Measurements from ENCODE around the gene SLC1A7.

DNA sequence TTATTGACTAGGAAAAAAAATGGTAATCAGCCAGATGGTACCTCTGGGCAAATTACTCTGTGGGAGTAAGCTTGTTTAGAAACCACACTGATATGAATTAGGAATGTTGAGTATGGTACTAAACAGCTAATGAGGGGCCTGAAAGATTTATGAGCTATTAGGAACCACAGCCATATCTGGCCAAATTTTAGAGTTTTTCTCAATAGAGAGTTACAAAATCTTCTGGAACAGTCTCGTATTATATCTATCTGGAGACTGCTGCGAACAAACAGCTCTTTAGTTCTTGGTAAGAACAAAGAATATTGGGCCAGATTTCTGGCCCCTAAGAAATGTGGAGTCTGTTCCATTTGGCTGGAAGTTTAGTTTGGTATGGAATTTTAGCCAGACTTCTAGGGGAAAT is 85.3 kb downstream of the SLC1A7 start:
- TF ChIP-seq CTCF (IDR thresholded peaks at IDR 0.05) (no peak), POLR2A (IDR thresholded peaks at IDR 0.05) (no peak)

Measured in uterus (tissue), 2 donors.